Neural cell (in vitro differentiated cells): ENCODE data around the gene IRX4.
"Not testable (repeated sequence)": the region's sequence is repeated elsewhere in the genome, so short reads cannot be mapped to it uniquely, and the experiment has no call there.

Source experiments
- CTCF ChIP-seq: fragments of 450-650 bp; IDR thresholded peaks from 2 replicates; pipeline ENCODE4 v1.5.1; 2014; ENCODE audit warnings: antibody characterized with exemption, mild to moderate bottlenecking, moderate library complexity; ENCODE audit not compliant: poor library complexity, severe bottlenecking
- EP300 ChIP-seq: fragments of 450-650 bp; conservative IDR thresholded peaks from 2 replicates; pipeline ENCODE4 v1.6.1; 2014; ENCODE audit warnings: antibody characterized with exemption, mild to moderate bottlenecking, moderate library complexity; ENCODE audit not compliant: poor library complexity, severe bottlenecking
- EZH2 ChIP-seq: fragments of 200-600, 300-800 bp; shearing (Covaris generic), sonication (generic); IDR thresholded peaks from 2 replicates; pipeline ENCODE4 v1.6.1; 2014; ENCODE audit warnings: antibody characterized with exemption, low read length, borderline replicate concordance, mild to moderate bottlenecking; ENCODE audit not compliant: insufficient read depth, poor library complexity, severe bottlenecking
- RAD21 ChIP-seq: fragments of 450-650 bp; conservative IDR thresholded peaks from 2 replicates; pipeline ENCODE4 v1.6.1; 2014; ENCODE audit warnings: antibody characterized with exemption, mild to moderate bottlenecking, moderate library complexity
- SMC3 ChIP-seq: fragments of 450-650 bp; conservative IDR thresholded peaks from 2 replicates; pipeline ENCODE4 v1.6.1; 2014; ENCODE audit warnings: antibody characterized with exemption, mild to moderate bottlenecking, moderate library complexity; ENCODE audit not compliant: poor library complexity
- TAF1 ChIP-seq: IDR thresholded peaks from 2 replicates; pipeline ENCODE4 v1.6.1; 2012; ENCODE audit warnings: low read depth

GRCh38 chr5:1870435-1871272, 12.1 kb downstream of the IRX4 start:
- TF ChIP-seq EZH2, TAF1, CTCF, SMC3, RAD21, EP300: not testable (repeated sequence)
